ENCODE measurements around the gene CTNNA3.

Gene CTNNA3

GRCh38 chr10:66862687-66863258 lies 833.2 kb downstream of the CTNNA3 start:
- DNase-seq (ENCODE audit: low read depth): no peak

- DNase-seq (ENCODE audit: low read depth): no peak
Observed at GRCh38 chr10:66860376-66860945, 835.5 kb downstream of the CTNNA3 start.

- DNase-seq (ENCODE audit: low read depth): no peak
Observed at GRCh38 chr10:66852811-66853210, 843.2 kb downstream of the CTNNA3 start.

GRCh38 chr10:66848856-66849255 lies 847.1 kb downstream of the CTNNA3 start:
- DNase-seq (ENCODE audit: low read depth): no peak

DNA sequence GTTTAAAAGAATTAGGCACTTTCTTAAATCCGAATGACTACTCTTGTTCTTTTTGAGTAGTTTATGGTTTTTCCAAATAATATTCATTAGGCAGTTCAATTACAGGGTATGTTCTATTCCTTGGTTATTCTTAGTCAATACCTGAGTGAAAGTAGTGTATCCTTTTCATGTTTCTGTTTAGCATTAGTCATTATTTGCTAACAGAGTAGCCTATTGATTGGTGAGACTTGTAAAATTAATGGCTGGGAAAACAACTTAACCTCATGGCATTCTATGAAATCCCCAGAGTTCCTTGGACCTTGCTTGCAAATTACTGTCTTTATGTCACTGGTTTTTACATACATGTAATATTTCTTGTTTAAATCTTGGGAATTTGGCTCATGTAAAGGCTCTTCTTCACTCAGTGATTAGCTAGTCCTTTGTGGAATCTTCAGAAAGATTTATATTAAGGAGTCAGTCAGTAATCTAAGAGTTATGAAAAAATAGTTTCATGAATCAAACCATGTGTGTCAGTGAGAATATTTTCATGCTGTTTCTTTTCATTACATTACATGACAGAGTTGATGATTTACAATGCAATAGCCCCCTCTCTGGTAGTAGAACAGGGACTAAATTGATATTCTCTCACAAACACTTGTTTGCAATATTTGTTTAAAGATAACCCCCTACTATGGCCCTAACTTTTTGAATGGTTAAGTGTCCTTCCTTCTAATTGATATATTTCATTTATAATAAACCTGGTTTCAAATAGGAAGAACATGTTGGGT lies 851.6 kb downstream of the CTNNA3 start:
- no peak for DNase-seq (ENCODE audit: low read depth)

DNA sequence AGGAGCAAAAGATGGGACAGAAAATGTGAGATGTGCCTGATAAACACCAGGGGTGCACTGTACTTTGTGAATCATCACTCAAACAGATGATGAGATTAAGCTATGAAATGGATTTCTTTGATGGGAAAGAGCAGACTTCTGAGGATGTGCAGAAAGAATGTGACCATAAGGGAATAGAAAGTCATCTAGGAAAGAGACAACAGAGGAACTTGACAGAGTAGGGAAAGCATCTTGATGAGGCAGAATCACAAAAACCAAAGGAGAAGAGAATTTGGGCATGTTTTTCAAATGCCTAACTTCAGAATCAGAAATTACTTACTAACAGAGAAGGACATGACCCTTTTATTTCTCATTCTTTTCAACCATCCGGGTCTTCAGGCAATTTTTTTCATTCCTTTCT lies 852.6 kb downstream of the CTNNA3 start:
- DNase-seq (ENCODE audit: low read depth): no peak

GRCh38 chr10:66842867-66843266 lies 853.1 kb downstream of the CTNNA3 start:
- no peak for DNase-seq (ENCODE audit: low read depth)

DNA sequence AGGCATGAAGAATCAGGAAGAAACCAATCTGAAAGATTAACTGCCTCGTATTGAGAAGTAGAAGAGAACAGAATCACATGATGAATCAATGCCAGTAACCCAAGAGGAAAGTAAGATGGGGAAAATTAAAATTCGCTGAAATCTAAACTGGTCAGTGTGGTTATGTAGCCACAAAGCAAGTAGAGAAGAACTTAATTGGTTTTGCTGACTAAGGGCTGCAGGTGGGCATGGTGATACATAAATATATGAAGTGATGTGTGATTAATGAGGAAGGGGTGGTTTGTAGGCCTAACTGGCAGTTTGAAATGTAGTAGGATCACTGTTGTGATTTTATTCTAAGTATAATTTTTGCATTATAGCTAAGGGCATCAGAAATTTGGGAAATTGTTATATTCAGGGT lies 853.6 kb downstream of the CTNNA3 start:
- no peak for DNase-seq (ENCODE audit: low read depth)

- DNase-seq (ENCODE audit: low read depth): no peak
Observed at GRCh38 chr10:66838656-66839055, 857.3 kb downstream of the CTNNA3 start.

DNA sequence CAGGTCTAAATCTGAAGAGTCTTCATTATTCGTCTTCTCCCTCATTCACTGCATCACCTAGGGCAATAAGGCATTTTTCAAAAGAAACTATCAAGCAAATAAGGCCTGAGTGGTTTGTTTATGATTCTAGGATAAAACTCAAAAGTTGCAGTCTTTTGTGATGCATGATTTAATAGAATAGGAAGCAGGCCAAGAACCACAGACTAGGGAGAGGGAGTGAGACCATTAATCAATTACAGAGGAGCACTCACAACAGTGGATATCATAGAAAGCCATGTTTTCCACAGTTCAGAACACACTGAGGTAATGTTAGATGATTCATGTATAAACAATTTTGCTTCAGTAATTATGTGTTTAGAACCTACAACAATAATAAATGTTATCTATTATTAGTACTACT lies 858.0 kb downstream of the CTNNA3 start:
- DNase-seq (ENCODE audit: low read depth): no peak

GRCh38 chr10:66837335-66837734 lies 858.7 kb downstream of the CTNNA3 start:
- no peak for DNase-seq (ENCODE audit: low read depth)

GRCh38 chr10:66836771-66837170 lies 859.2 kb downstream of the CTNNA3 start:
- DNase-seq (ENCODE audit: low read depth): no peak

GRCh38 chr10:66836057-66836456 lies 859.9 kb downstream of the CTNNA3 start:
- no peak for DNase-seq (ENCODE audit: low read depth)

GRCh38 chr10:66835400-66835799 lies 860.6 kb downstream of the CTNNA3 start:
- DNase-seq (ENCODE audit: low read depth): no peak

DNA sequence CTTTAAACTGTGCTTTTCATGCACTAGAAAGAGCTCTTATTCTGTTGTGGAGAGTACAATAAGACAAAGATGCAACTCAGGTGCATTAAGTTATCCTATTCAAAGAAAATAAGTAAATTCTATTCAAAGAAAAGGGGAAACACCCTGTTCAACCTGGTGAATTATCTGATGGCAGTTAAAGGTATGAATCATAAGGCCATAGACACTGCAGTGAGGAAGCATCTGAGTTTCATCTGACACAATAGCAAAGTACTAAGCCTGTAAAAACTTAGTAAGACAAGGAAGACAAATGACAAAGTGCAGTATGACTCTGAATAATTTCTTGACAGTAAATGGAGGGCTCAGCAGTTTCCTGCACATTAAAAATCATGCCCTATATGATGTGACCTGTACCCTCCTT lies 861.2 kb downstream of the CTNNA3 start:
- DNase-seq (ENCODE audit: low read depth): no peak

DNA sequence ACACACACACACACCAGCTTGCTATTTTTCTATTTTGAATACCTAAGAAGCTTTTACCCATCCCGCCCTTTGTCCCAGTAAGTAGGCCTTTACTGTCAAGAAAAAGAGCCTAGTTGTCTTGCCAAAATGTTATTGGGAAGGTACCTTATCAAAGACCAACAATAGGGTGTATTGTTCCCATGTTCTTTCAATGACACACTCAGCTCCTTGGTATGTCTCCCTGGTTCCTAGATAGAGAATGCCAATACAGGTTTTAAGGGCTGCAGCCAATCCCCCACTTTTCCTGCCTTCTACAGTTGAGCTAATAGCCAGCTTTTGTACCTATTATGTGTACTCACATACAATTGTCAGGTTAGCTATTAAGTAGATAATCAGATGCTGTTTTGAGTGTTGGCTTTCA lies 862.1 kb downstream of the CTNNA3 start:
- DNase-seq (ENCODE audit: low read depth): no peak

GRCh38 chr10:66832781-66833422 lies 863.1 kb downstream of the CTNNA3 start:
- DNase-seq (ENCODE audit: low read depth): no peak

- DNase-seq (ENCODE audit: low read depth): no peak
Observed at GRCh38 chr10:66828957-66829356, 867.0 kb downstream of the CTNNA3 start.

DNA sequence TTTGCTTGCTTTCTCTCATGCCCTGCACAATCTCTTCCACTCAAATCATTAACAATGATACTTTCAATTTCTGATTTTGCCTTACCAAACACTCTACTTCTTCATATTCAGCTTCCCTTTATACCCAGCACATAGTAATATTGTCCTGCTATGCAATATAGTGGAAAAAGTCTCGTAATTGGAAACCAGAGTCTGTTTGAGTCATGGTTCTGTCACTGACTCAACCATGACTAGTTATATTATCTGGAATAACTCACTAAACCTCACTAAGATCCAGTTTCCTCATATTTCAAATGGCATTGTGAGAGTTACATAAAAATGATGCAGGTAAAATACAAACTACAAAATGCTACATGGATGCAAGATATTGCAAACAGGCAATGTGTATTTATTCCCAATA lies 868.6 kb downstream of the CTNNA3 start:
- no peak for DNase-seq (ENCODE audit: low read depth)

DNA sequence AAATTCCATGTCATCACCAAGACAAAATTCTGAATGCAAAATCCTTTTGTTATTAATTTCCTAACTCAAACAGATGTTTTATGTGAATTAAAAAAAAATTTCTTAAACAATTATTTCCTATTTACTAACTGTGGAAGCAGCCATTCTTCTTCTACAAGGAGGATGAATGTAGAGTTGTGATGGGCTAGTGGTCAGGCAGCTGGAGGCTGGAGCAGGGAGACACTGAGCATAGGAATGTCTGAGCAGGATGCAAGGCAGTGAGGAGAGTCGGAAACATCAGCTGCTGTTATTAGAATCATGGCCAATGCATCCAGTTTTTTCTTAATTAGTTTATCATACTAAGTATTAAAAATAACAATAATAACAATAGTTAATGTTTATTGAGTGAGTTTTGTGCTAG lies 872.7 kb downstream of the CTNNA3 start:
- DNase-seq (ENCODE audit: low read depth): no peak

GRCh38 chr10:66822801-66823200 lies 873.2 kb downstream of the CTNNA3 start:
- DNase-seq (ENCODE audit: low read depth): no peak

DNA sequence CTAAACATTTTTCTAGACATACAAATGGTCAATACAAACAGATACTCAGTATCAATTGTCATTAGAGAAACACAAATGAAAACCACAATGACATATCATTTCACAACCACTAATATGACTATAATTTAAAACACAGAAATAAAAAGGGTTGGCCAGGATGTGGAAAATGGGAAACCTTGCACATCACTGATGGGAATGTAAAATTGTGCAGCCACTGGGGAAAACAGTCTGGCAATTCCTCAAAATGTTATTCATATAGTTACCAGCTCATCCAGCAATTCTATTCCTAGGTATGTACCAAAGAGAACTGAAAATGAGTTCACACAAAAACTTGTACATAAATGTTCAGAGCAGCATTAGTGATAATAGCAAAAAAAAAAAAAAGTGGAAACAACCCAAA lies 876.3 kb downstream of the CTNNA3 start:
- DNase-seq (ENCODE audit: low read depth): no peak

- DNase-seq (ENCODE audit: low read depth): no peak
Observed at GRCh38 chr10:66813122-66813521, 882.9 kb downstream of the CTNNA3 start.
